ENCODE measurements around the gene ADRM1. TPM values are rescaled to one million over a fixed set of nuclear protein-coding genes. Genes with fewer than 3 reads are reported as not detected.

Gene ADRM1
- total and polyA plus RNA-seq, 2 of the 4 experiments (the other 2 are of a cell fraction), result 103 to 149 TPM

DNA sequence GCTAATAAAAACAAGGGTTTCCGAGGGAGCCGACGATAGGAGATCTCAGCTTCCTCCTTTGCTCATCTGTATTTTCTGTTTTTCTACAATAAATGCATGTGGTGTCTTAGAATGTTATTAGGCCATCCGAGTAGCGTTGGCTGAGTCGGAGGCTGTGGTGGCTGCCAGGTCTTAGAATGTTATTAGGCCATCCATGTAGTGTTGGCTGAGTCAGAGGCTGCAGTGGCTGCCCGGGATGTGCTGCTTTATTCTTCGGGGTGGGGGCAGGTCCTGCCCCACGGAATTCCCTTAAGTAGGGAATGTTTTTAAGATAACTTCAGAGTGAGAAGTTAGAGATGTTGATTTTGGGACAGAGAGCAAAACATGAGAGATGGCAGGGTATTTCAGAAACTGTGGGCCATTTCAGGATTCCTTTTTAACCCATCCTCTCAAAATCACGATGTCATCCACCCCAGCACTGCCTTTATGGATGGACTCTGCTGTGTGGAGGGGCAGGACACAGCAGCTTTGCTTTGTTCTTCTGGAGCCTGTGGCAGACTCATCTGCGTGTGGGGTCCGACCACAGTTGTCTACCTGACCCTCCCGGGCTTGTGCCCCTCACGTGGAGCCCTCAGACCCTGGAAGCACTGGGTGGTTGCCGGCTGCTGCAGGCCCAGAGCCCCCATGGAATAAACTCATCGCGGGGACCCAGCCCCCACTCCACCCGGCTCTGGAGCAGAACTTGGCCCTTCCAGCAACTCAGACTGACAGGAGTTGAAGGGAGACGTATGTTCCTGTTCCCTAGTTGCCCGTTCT lies 44.1 kb upstream of the ADRM1 start:
- POLR2A ChIA-PET (ENCODE audit: unreplicated experiment), result no interaction called here
- peaks cover 26 to 56% of the 10 kb centered on the region in 2 experiments for H3K79me1 ChIP-seq (ENCODE audit: low read depth in 1 of 2, low read length in 2 of 2)
- 0 out of 2 replicates have a peak overlapping the region, but pooled peaks have one; percentile 11 for H3K4me2 ChIP-seq (ENCODE audit: low read depth, low read length)
- peaks cover 10% of the 10 kb centered on the region for H3K9me1 ChIP-seq (ENCODE audit: insufficient read depth, low read length)
- H3K27ac ChIP-seq (ENCODE audit: insufficient read depth, low read length), result no peak overlapping the region
- dilution Hi-C loops (cut with HindIII; ENCODE audit: low sequenced_read_pairs, unreplicated experiment) (no loop called here), intact Hi-C loops (cut with micrococcal nuclease) (loop anchor here (5.0 to 10.0 kb wide), 2 partner anchors 74 to 246 kb away; partner anchors contain the start of gene MTG2), in situ Hi-C loops (cut with MboI; ENCODE audit: low sequenced_read_pairs) (no loop called here)
- H4K20me1 ChIP-seq (ENCODE audit: insufficient read depth, low read length), result peaks cover 61% of the 10 kb centered on the region
- no peak overlapping the region for H3K4me3 ChIP-seq (ENCODE audit: insufficient read depth, low read depth, low read length)
- H2BK15ac ChIP-seq (ENCODE audit: low read depth, low read length), result no peak overlapping the region
- no peaks in the 10 kb centered on the region for H3K9me3 ChIP-seq (ENCODE audit: control insufficient read depth, insufficient read depth, low read length)
- no peak overlapping the region for H4K8ac ChIP-seq (ENCODE audit: low read depth in 2 of 2, low read length in 2 of 2)
- H4K5ac ChIP-seq (ENCODE audit: low read depth, low read length), result no peak overlapping the region
- no peak overlapping the region for H2BK20ac ChIP-seq (ENCODE audit: low read depth, low read length)
- BruUV-seq (replicated peaks), result no TSS peak
- CTCF ChIA-PET, result no interaction called here
- no peak overlapping the region for H3K14ac ChIP-seq (replicated peaks; ENCODE audit: low read depth, low read length)
- no peaks in the 10 kb centered on the region for H3K27me3 ChIP-seq (ENCODE audit: control insufficient read depth, insufficient read depth, low read length)
- H3K56ac ChIP-seq (ENCODE audit: extremely low read depth, insufficient read depth, low read length), result no peak overlapping the region
- H3K36me3 ChIP-seq (ENCODE audit: control insufficient read depth, insufficient read depth, low read length), result peaks cover 40% of the 10 kb centered on the region; the same call in 1 of the 2 replicates
- TF ChIP-seq MXI1 (IDR thresholded peaks at IDR 0.05; ENCODE audit: borderline replicate concordance, low read depth, low read length) (0 out of 2 replicates have a peak, but pooled peaks have one; percentile 13), FOS (IDR thresholded peaks at IDR 0.05; ENCODE audit: low read depth, low read length) (peak; percentile 64), CEBPB (IDR thresholded peaks at IDR 0.05; ENCODE audit: low read depth, low read length) (peak; percentile 67), SMC3 (IDR thresholded peaks at IDR 0.05; ENCODE audit: low read depth, low read length) (no peak; the same call in 1 of the 2 replicates), MAZ (IDR thresholded peaks at IDR 0.05; ENCODE audit: borderline replicate concordance, low read depth, low read length) (peak; percentile 77)
- no peak overlapping the region for H2BK120ac ChIP-seq (ENCODE audit: low read depth, low read length)
- peaks cover 8% of the 10 kb centered on the region; the same call in 1 of the 2 replicates for H3K4me1 ChIP-seq (ENCODE audit: control insufficient read depth, insufficient read depth, low read length)
- no peak overlapping the region for H2AK9ac ChIP-seq (replicated peaks; ENCODE audit: low read depth, low read length, poor library complexity)
- no peak overlapping the region for H3K18ac ChIP-seq (ENCODE audit: low read depth, low read length)
- H3K23ac ChIP-seq (ENCODE audit: low read depth, low read length), result no peak overlapping the region
- no peak overlapping the region for H3K9ac ChIP-seq (ENCODE audit: low read depth, low read length)
- no peak overlapping the region for H4K91ac ChIP-seq (ENCODE audit: insufficient read depth, low read depth, low read length)
- 53% methylated on average over 13 of the region's 20 CpGs; no CpG with 5 or more reads in 1 of the 2 experiments for WGBS, 2 experiments (ENCODE audit: extremely low coverage in 2 of 2, insufficient read length in 1 of 2)
- H2AFZ ChIP-seq (replicated peaks; ENCODE audit: low read length, poor library complexity), result no peak overlapping the region
- no peak overlapping the region for H2AK5ac ChIP-seq (ENCODE audit: low read depth, low read length)
- H2BK5ac ChIP-seq (ENCODE audit: low read depth, low read length, poor library complexity, severe bottlenecking), result no peak overlapping the region
- DNase-seq, result peak; percentile 85
- peak; percentile 99 for ATAC-seq (ENCODE audit: low read depth)
- no peak overlapping the region for H3K4ac ChIP-seq (ENCODE audit: low read depth, low read length)
